Karpas-422 (cell line): ENCODE measurements around the gene PGAM5. TPM values are rescaled to one million over a fixed set of nuclear protein-coding genes. Genes with fewer than 3 reads are reported as not detected.

Source experiments
- DNase-seq: peaks from one replicate; pipeline ENCODE4 v3.0.0-alpha.2; 2015
- H2AFZ ChIP-seq: fragments of 200-600 bp; sonication (generic); 2 replicates; pipeline ENCODE4 v1.6.1; 2014; ENCODE audit warnings: antibody characterized with exemption, low read length, mixed read lengths
- H3K27ac ChIP-seq: fragments of 200-600 bp; sonication (generic); 2 replicates; pipeline ENCODE4 v1.5.1; 2014; ENCODE audit warnings: mild to moderate bottlenecking, low read length, moderate library complexity
- H3K27me3 ChIP-seq: fragments of 200-600 bp; sonication (generic); 2 replicates; pipeline ENCODE4 v1.6.1; 2014; ENCODE audit warnings: low read length, mixed read lengths
- H3K36me3 ChIP-seq: fragments of 200-600 bp; sonication (generic); 2 replicates; pipeline ENCODE4 v1.6.1; 2014; ENCODE audit warnings: low read length, mixed read lengths; ENCODE audit not compliant: insufficient read depth
- H3K4me1 ChIP-seq: fragments of 200-600 bp; sonication (generic); 2 replicates; pipeline ENCODE4 v1.6.1; 2014; ENCODE audit warnings: mild to moderate bottlenecking, low read length, mixed read lengths
- H3K4me2 ChIP-seq: fragments of 200-600 bp; sonication (generic); 2 replicates; pipeline ENCODE4 v1.6.1; 2014; ENCODE audit warnings: low read length, low read depth, mild to moderate bottlenecking; ENCODE audit not compliant: poor library complexity, severe bottlenecking
- H3K4me3 ChIP-seq: fragments of 200-600 bp; sonication (generic); 2 replicates; pipeline ENCODE4 v1.5.1; 2014; ENCODE audit warnings: mild to moderate bottlenecking, antibody characterized with exemption, low read length, mixed read lengths
- H3K79me2 ChIP-seq: fragments of 200-600 bp; sonication (generic); 2 replicates; pipeline ENCODE4 v1.6.1; 2014; ENCODE audit warnings: mild to moderate bottlenecking, low read length, mixed read lengths
- H3K9ac ChIP-seq: fragments of 200-600 bp; sonication (generic); 2 replicates; pipeline ENCODE4 v1.6.0; 2014; ENCODE audit warnings: low read length
- H3K9me2 ChIP-seq: fragments of 200-600 bp; sonication (generic), shearing (Covaris generic); replicated peaks from 2 replicates; pipeline ENCODE4 v1.6.0; 2014; ENCODE audit warnings: mild to moderate bottlenecking, low read length, moderate library complexity; ENCODE audit not compliant: insufficient read depth
- H3K9me3 ChIP-seq: fragments of 300-700, 200-600 bp; sonication (generic); 2 replicates; pipeline ENCODE4 v1.6.1; 2014; ENCODE audit warnings: low read length, mixed read lengths
- H4K20me1 ChIP-seq: fragments of 200-600 bp; sonication (generic); 2 replicates; pipeline ENCODE4 v1.6.1; 2014; ENCODE audit warnings: mild to moderate bottlenecking, antibody characterized with exemption, low read length, low read depth; ENCODE audit not compliant: insufficient read depth
- total RNA-seq: library from RNA; depleted of rRNA; stranded (reverse); fragments of >200 nt; shearing (Covaris generic); gene quantifications from 2 replicates; pipeline ENCODE4 v1.2.3, GENCODE V29; 2014; ENCODE audit warnings: low replicate concordance; rRNA removed

The PGAM5 gene
- total RNA-seq: 42.5 and 63.2 TPM in 2 replicates

DNA sequence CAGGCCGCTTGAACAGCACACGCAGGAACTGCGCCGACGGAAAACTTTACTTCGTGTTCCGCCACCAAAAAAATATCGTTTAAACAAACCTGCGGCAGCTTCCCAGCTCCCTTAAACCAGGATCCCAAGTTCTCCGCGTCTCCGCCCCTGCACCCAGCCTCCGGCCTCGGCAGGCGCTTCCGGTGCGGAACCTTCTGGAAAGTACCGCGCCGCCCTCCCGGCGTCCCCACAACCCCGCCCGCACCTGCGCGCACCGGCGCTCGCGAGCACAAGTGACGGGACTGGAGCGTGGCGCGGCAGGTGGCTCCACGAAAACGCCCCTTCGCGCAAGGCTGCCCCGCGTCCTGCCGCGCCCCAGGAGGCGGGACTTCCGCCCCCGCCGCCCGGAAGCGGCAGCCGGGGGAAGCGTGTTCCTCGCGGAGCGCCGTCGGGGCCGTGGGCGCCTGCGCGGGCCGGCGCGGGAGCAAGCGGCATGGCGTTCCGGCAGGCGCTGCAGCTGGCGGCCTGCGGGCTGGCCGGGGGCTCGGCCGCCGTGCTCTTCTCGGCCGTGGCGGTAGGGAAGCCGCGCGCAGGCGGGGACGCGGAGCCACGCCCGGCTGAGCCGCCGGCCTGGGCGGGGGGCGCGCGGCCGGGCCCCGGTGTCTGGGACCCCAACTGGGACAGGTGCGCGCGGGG lies at the start of gene PGAM5:
TSS of gene PGAM5 (plus strand) at position 438 of the 675 bp plus-strand sequence. CDS start at position 473, 35 bp downstream.
- Histone ChIP-seq H3K9me3 (no peaks in the 10 kb centered on the region), H3K36me3 (peaks cover 15% of the 10 kb centered on the region; the same call in 1 of the 2 replicates), H3K9me2 (no peaks in the 10 kb centered on the region), H3K4me2 (peak within 1 kb of the TSS; percentile 83), H4K20me1 (peaks cover 23% of the 10 kb centered on the region; the same call in 1 of the 2 replicates), H3K4me1 (peaks cover 20% of the 10 kb centered on the region), H2AFZ (peak within 1 kb of the TSS; percentile 91; the same call in 1 of the 2 replicates), H3K4me3 (peak within 1 kb of the TSS; percentile 79), H3K27me3 (no peaks in the 10 kb centered on the region), H3K27ac (peak within 1 kb of the TSS; percentile 65), H3K79me2 (peaks cover 54% of the 10 kb centered on the region), H3K9ac (peak within 1 kb of the TSS; percentile 78)
- peak; percentile 96 for DNase-seq

DNA sequence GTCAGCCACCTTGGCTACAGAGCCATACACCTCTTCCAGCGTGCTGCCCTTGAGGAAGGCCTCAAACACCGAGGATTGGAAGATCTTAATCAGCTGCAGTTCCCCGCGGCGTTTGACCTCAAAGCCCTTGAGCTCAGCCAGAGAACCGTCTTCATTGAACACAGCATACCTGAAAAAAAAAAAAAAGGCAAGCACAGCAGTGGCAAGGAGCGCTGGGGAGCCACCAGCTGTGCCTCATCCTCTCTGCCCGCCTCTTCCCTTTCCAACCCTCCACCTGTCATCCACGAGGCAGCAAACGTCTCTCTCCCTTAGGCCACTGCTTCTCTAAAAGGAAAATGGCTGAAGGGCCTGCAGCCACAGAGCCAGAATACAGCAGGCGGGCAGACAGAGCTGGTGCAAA lies 49.6 kb upstream of the PGAM5 start:
- H4K20me1 ChIP-seq: no peaks in the 10 kb centered on the region
- H3K4me2 ChIP-seq: no peak overlapping the region
- no peaks in the 10 kb centered on the region for H3K4me1 ChIP-seq
- no peak overlapping the region for H3K4me3 ChIP-seq
- H3K27me3 ChIP-seq: no peaks in the 10 kb centered on the region
- H3K79me2 ChIP-seq: peaks cover 5% of the 10 kb centered on the region; the same call in 1 of the 2 replicates
- DNase-seq: no peak
- no peaks in the 10 kb centered on the region for H3K9me3 ChIP-seq
- H3K9ac ChIP-seq: no peak overlapping the region
- H2AFZ ChIP-seq: no peak overlapping the region
- H3K27ac ChIP-seq: no peak overlapping the region
- H3K36me3 ChIP-seq: peaks cover 50% of the 10 kb centered on the region
- H3K9me2 ChIP-seq: no peaks in the 10 kb centered on the region

DNA sequence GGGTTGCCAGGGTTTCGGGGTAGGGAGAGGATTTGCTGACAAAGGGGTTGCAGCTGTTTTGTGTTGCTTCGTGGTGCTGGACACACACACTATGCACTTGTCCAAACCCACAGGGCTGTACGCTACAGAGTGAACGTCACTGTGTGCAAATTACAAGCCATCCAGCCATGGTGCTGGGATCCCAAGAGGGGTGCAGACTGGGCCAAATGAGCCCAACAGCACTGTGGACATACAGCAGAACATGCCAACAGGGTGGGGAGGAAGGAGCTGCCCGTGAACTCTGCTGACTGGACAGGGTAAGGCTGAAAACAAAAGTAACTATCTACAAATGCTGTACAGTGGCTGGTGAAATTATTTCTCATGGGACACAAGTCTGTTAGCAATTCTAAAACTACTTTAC lies 48.7 kb upstream of the PGAM5 start:
- Histone ChIP-seq H3K4me3 (no peak overlapping the region), H3K79me2 (peaks cover 5% of the 10 kb centered on the region; the same call in 1 of the 2 replicates), H3K36me3 (peaks cover 51% of the 10 kb centered on the region), H3K4me2 (no peak overlapping the region), H3K4me1 (no peaks in the 10 kb centered on the region), H2AFZ (no peak overlapping the region), H3K9ac (no peak overlapping the region), H3K27me3 (no peaks in the 10 kb centered on the region), H3K27ac (no peak overlapping the region), H3K9me3 (no peaks in the 10 kb centered on the region), H3K9me2 (no peaks in the 10 kb centered on the region), H4K20me1 (no peaks in the 10 kb centered on the region)
- DNase-seq: no peak

DNA sequence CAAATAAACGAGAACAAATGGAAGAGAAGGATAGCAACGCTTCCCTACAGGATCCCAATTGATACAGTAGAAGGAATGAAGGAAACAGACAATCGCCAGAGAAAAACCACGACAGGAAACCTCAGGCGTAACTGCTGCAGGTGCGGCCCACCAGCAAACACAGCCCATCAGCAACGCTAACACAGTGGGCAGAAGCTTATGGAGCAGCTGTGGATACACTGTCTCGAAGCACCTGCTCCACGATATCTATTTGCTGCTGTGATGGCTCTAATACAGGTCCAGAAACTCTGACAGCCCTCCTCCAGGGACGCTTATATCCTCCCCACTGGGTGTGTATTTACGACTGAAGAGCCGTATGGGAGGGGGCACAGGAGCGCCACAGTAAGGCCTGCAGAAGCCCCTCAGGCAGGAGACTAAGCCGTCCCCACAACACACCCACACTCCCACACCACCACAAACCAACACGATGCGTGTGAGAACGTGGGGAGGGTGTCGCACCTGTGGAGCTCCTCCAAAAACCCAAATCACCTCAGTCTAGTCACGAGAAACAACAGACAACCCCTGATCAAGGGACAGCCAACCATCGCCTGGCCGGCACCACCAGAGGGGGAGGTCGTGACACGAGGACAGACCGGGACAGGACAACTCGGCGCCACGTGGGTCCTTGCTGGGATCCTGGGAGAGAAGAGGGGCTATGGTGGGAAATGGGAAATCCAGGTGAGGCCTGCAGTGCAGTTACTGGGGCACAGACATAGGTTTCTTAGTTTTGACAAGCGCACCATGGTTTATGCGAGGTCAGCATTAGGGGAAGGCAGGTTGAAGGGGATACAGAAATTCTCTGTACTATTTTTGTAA lies 47.5 kb upstream of the PGAM5 start:
- no peak for DNase-seq
- H3K27me3 ChIP-seq: no peaks in the 10 kb centered on the region
- H3K9me3 ChIP-seq: no peaks in the 10 kb centered on the region
- no peaks in the 10 kb centered on the region for H3K9me2 ChIP-seq
- no peak overlapping the region for H3K4me3 ChIP-seq
- H3K79me2 ChIP-seq: peaks cover 5% of the 10 kb centered on the region; the same call in 1 of the 2 replicates
- peaks cover 48% of the 10 kb centered on the region for H3K36me3 ChIP-seq
- no peaks in the 10 kb centered on the region for H3K4me1 ChIP-seq
- no peak overlapping the region for H3K9ac ChIP-seq
- H2AFZ ChIP-seq: no peak overlapping the region
- H4K20me1 ChIP-seq: no peaks in the 10 kb centered on the region
- no peak overlapping the region for H3K4me2 ChIP-seq
- H3K27ac ChIP-seq: no peak overlapping the region

DNA sequence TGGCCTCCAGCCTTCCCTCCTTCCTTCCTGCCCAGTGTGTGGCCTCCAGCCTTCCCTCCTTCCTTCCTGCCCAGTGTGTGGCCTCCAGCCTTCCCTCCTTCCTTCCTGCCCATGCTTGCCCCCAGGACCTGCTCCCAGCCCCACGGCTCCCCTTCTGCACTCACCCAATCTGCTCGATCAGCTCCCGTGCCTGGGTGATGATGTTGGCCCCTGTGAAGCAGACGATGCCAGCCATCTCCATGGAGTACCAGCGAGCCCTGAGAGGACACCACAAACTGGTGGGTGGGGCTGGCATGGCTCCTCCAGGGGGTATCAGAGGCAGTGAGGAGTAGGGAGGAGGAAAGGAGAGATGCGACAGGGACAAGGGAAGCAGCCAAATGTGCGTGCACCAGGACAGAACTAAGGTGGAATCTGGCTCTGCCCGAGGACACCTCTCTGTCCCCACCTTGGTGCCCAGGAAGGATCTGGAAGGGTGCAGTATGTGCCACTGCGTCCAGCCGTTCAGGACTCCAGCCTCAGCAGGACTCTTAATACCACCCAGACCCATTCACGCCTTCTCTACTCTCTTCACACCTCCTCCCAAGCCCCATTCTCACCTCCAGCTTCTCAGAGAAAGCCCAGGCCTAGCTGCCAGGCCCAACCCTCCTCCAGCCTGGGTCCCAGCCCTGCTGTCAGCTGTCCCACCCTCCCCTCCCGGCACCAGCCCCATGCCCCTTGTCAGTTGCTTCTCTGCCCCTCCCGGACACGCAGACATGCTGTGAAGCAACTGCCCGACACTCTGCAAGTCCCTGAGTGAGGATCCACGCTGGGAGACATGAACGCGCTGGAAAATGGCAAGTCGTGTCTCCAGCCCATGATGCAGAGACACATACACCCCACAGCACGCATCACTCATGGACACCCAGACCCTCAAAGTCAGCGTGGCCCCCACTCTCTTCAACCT lies 46.2 kb upstream of the PGAM5 start:
- no peak overlapping the region for H3K4me2 ChIP-seq
- H3K36me3 ChIP-seq: peaks cover 40% of the 10 kb centered on the region
- H2AFZ ChIP-seq: no peak overlapping the region

DNA sequence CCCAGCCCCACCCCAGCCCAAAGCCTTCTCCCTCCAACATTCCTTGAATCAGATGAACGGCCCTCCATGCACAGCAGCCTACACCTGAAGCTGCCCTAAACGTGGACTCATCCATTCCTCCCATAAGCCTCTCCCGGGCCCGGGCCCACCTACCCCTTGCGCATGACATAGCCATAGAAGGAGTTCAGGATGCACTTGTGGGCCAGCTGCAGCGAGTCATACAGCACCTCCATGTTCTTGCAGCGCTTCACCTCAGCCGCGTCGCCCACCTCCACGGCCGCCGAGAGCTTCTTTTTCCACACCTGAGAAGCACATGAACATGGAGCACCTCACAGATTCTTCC lies 45.5 kb upstream of the PGAM5 start:
- Histone ChIP-seq H3K9me2 (no peaks in the 10 kb centered on the region), H2AFZ (no peak overlapping the region), H3K4me1 (no peaks in the 10 kb centered on the region), H3K4me3 (no peak overlapping the region), H3K27me3 (no peaks in the 10 kb centered on the region), H3K9ac (no peak overlapping the region), H3K36me3 (peaks cover 42% of the 10 kb centered on the region), H3K27ac (no peak overlapping the region), H4K20me1 (no peaks in the 10 kb centered on the region), H3K4me2 (no peak overlapping the region), H3K79me2 (peaks cover 5% of the 10 kb centered on the region; the same call in 1 of the 2 replicates), H3K9me3 (no peaks in the 10 kb centered on the region)
- DNase-seq: no peak

More for the DNA sequence above, 46.2 kb upstream of the PGAM5 start:
- Histone ChIP-seq H3K9me2 (no peaks in the 10 kb centered on the region), H3K27ac (no peak overlapping the region), H3K9me3 (no peaks in the 10 kb centered on the region), H3K9ac (no peak overlapping the region), H4K20me1 (no peaks in the 10 kb centered on the region), H3K4me1 (no peaks in the 10 kb centered on the region), H3K27me3 (no peaks in the 10 kb centered on the region), H3K4me3 (no peak overlapping the region), H3K79me2 (peaks cover 5% of the 10 kb centered on the region; the same call in 1 of the 2 replicates)
- DNase-seq: no peak

DNA sequence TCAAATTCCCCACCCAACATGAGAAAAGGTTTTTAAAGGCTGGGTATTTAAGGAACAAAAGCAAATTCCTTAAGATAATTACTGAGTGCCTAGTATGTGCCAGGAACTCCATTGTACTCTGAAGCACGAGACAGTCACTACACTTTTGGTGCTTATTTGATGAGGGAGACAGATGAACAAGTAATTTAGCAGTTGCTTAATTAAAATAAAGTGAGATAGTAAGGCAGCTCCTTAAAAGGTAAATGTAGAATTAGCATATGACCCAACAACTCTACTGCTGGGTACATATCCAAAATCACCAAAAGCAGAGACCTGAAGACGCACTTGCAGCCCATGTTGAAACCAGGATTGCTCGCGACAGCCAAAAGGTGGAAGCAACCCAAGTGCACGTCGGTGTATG lies 44.8 kb upstream of the PGAM5 start:
- no peak overlapping the region for H3K27ac ChIP-seq
- no peak overlapping the region for H3K4me2 ChIP-seq
- H3K9me2 ChIP-seq: no peaks in the 10 kb centered on the region
- peaks cover 38% of the 10 kb centered on the region for H3K36me3 ChIP-seq
- no peaks in the 10 kb centered on the region for H3K9me3 ChIP-seq
- no peaks in the 10 kb centered on the region for H3K4me1 ChIP-seq
- no peaks in the 10 kb centered on the region for H4K20me1 ChIP-seq
- H2AFZ ChIP-seq: no peak overlapping the region
- H3K27me3 ChIP-seq: no peaks in the 10 kb centered on the region
- peaks cover 5% of the 10 kb centered on the region; the same call in 1 of the 2 replicates for H3K79me2 ChIP-seq
- no peak overlapping the region for H3K4me3 ChIP-seq
- no peak for DNase-seq
- H3K9ac ChIP-seq: no peak overlapping the region
